GM21447 (cell line): ENCODE measurements around the gene MVB12B.

ENCODE experiments used
- ATAC-seq: cut with Tn5 transposase; IDR thresholded peaks from one replicate; pipeline ENCODE4 v1.9.1; 2021; ENCODE audit not compliant: unreplicated experiment

The MVB12B gene

GRCh38 chr9:126329476-126330275 lies 3.0 kb downstream of the MVB12B start:
- ATAC-seq, result no peak

- no peak for ATAC-seq
Observed at GRCh38 chr9:126330536-126330935, 3.9 kb downstream of the MVB12B start.

- ATAC-seq, result no peak
Observed at GRCh38 chr9:126331964-126332748, 5.5 kb downstream of the MVB12B start.

GRCh38 chr9:126334721-126335621 lies 8.3 kb downstream of the MVB12B start:
- no peak for ATAC-seq

GRCh38 chr9:126335837-126336735 lies 9.5 kb downstream of the MVB12B start:
- no peak for ATAC-seq

GRCh38 chr9:126336736-126337325 lies 10.2 kb downstream of the MVB12B start:
- ATAC-seq, result no peak

- ATAC-seq, result no peak
Observed at GRCh38 chr9:126337729-126338372, 11.2 kb downstream of the MVB12B start.

GRCh38 chr9:126338945-126339344 lies 12.3 kb downstream of the MVB12B start:
- ATAC-seq, result no peak

GRCh38 chr9:126341426-126341825 lies 14.8 kb downstream of the MVB12B start:
- ATAC-seq, result no peak

- no peak for ATAC-seq
Observed at GRCh38 chr9:126341902-126342301, 15.3 kb downstream of the MVB12B start.

- ATAC-seq, result no peak
Observed at GRCh38 chr9:126342621-126343031, 16.0 kb downstream of the MVB12B start.

GRCh38 chr9:126343271-126343700 lies 16.7 kb downstream of the MVB12B start:
- ATAC-seq, result no peak

- no peak for ATAC-seq
Observed at GRCh38 chr9:126346031-126346430, 19.4 kb downstream of the MVB12B start.

GRCh38 chr9:126347093-126347492 lies 20.5 kb downstream of the MVB12B start:
- ATAC-seq, result no peak

- ATAC-seq, result no peak
Observed at GRCh38 chr9:126347911-126348760, 21.5 kb downstream of the MVB12B start.

GRCh38 chr9:126348911-126349550 lies 22.4 kb downstream of the MVB12B start:
- ATAC-seq, result no peak

GRCh38 chr9:126354887-126355770 lies 28.5 kb downstream of the MVB12B start:
- ATAC-seq, result no peak
